Measurements from ENCODE around the gene AACS.

DNA sequence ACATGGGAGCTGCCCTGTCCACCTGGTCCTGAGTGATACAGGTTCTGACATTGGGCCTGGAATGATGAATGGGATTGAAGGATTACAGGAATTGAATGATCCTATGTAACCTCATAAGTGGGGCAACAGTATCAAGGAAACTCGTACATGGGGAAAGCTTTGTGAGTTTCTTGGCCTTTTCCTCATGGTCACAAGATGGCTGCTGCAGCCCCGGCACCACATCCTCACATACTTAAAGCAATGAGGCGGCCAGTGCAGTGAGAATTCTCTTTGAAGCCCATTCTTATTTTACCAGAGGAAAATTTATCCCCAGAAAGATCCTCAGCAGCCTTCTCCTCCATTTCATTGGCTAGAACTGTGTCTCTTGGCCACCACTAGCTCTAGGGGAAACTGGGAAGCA lies 91.9 kb downstream of the AACS start:
- TF ChIP-seq, protein P1, sequence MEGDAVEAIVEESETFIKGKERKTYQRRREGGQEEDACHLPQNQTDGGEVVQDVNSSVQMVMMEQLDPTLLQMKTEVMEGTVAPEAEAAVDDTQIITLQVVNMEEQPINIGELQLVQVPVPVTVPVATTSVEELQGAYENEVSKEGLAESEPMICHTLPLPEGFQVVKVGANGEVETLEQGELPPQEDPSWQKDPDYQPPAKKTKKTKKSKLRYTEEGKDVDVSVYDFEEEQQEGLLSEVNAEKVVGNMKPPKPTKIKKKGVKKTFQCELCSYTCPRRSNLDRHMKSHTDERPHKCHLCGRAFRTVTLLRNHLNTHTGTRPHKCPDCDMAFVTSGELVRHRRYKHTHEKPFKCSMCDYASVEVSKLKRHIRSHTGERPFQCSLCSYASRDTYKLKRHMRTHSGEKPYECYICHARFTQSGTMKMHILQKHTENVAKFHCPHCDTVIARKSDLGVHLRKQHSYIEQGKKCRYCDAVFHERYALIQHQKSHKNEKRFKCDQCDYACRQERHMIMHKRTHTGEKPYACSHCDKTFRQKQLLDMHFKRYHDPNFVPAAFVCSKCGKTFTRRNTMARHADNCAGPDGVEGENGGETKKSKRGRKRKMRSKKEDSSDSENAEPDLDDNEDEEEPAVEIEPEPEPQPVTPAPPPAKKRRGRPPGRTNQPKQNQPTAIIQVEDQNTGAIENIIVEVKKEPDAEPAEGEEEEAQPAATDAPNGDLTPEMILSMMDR (conservative IDR thresholded peaks at IDR 0.05; ENCODE audit: low read length): no peak
- no peak for TF ChIP-seq EZH2phosphoT487 (IDR thresholded peaks at IDR 0.05; ENCODE audit: borderline replicate concordance, low read depth, low read length)
